HG03565 (cell line): ENCODE results near the gene SIX2.
"Not testable (repeated sequence)": the region's sequence is repeated elsewhere in the genome, so short reads cannot be mapped to it uniquely, and the experiment has no call there.

Experiments
- ATAC-seq: cut with Tn5 transposase; IDR thresholded peaks from one replicate; pipeline ENCODE4 v1.9.1; 2021; ENCODE audit warnings: mild to moderate bottlenecking, moderate library complexity; ENCODE audit not compliant: unreplicated experiment

SIX2 gene

DNA sequence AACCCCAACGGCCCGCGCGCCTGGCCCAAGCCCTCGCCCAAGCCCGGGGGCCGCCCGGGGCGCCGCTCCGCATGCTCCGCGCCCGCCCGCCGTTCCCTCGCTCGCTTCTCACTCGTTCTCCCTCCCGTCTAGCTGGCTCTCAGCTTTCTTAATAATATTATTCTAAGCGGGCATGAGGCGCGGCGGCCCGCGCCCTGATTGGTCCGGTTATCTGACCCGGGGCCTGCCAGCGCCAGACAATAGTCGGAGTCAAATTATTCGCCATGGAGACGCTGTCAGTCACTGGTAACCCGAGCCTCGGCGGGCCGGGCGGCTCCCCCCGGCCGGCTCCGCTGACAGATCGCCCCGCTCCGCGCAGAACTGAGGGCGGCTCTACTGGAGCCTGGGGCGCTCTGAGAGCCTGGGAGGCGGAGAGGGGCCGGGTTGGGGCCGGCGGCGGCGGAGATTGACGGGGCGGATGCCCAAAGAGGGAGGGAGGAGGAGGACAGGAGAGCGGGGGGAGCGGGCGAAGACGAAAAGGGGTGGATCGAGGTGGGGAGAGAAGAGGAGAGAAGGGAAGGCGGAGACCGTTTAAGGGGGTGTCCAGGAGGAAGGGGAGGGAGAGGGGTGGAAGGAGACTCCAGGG lies at the start of gene SIX2:
Gene SIX2, minus strand, starts transcription at position 150 of the 625 bp plus-strand sequence. CDS start 342 bp downstream, outside the sequence.
- ATAC-seq: no peak

DNA sequence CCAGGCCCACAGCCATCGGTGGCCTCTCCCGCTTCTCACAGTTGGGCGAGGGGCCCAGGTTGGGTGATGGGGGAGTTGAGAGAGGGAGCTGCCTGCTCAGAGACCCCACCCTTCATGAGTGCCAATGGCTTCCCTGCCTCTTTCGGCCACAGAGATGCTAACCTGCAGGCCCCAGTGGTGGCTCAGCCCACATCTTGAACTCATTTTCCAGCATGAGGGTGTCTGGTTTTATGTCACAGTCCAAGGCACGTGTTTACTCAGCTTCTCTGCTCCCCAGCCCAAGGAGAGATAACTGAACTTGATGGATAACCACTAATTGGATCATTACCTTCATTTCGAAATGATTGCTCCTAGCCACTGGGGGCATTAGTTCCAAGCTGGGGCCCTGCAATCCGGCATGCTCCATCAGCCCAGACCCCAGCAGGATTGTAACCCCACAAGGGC lies 45.9 kb upstream of the SIX2 start:
- ATAC-seq: no peak

DNA sequence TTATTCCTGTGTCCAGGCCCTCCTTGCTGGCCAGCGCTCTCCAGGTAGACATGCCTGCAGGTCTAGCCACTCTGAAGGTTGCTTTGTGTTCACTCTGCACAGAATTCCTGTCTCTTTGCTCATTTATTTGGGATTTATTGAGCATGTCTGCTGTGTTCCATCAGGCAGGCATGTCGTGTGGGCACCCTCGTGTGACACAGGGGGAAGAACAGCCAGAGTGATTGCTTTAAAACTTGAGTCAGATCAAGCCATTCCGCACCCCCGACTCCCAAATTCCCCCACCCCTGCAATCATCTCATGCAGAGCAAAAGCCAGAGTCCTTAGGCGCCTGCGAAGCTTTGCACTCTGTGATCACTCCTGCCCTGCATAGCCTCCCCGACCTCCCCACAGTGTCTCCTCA lies 44.7 kb upstream of the SIX2 start:
- no peak for ATAC-seq

GRCh38 chr2:45052388-45052928 lies 43.2 kb upstream of the SIX2 start:
- no peak for ATAC-seq

DNA sequence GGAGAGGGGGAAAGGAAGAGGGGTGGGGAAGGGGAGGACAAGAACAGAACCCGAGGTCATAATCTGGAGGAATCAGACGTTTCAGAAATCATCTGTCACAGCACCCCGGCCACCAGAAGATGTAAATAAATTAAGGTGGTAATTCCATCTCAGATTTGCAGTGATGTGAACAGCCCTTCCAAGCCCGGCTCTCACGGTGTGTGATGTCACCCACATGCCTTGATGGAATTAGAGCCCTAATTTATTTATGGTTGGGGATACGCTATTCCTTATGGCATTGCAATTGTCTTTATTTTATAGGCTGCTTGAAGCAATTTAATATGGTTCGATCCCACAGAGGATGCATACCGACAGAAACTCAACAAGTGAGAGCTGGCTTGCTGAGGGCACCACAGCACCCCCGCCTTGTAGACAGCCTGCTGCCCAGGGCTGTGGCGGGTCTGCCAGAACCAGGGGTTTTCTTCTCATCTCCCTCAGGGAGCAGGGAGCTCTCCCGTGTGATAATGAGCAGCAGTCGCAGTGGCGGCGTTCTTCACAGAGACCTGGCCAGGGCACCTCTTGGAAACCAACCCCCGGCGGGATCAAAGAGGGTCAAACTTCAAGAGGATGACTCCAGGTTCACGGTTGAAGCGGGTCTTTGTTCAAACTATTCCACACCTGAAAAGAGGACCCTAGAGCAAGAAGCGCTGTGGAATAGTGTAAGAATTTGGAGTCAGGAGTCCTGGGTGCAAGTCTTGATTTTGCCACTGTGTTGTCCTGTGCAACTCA lies 40.5 kb upstream of the SIX2 start:
- no peak for ATAC-seq

DNA sequence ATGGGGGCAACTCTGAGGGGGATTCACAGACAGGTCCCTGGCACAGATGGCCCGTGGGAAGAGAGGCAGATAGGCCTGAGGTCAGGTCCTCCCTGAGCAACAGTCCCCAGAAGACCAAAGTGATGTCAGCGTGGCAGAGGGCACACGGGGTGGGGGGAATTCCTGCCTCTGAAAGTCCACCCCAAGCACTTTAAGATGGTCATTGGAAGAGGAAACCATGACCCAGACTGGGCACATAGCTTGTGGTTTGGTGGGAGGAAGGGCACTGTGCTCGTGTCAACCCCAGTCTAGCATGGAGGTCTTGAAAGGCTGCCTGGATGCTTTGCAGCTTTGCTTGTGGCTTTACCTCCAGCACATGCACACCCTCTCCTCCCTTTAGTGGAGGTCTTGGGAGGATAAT lies 38.0 kb upstream of the SIX2 start:
- ATAC-seq: no peak

DNA sequence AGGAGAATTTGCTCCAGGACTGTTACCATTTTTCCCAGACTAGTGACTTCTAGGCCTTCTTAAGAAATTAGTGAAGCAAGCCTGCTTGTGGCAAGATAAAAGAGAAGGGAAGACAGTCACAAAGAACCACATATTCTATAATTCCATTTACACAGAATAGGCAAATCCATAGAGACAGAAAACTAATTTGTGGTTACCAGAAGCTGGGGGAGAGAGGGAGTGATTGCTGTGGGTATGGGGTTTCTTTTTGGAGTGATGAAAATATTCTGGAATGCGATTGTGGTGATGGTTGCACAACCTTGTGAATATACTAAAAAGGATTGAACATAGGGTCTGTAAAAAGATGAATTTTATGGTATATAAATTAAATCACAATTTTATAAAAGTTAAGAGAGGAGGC lies 37.5 kb upstream of the SIX2 start:
- no peak for ATAC-seq

GRCh38 chr2:45045706-45046105 lies 36.5 kb upstream of the SIX2 start:
- no peak for ATAC-seq

GRCh38 chr2:45044916-45045315 lies 35.7 kb upstream of the SIX2 start:
- ATAC-seq: no peak

DNA sequence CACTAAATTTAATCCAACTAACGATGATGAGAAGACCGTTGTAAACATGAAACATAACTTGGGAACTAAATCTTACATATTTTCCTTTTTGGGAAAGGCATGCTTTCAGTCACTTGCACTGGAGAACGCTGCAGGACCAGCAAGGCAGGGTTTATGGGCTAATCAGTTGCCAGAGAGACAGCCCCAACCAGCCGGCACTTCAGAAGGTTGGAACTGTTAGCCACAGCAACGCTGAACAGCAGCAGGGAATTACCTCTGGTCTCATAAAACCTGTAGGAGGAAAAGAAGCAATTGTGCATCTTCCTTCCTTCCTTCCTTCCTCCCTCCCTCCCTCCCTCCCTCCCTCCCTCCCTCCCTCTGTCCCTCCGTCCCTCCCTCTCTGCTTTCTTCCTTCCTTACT lies 33.9 kb upstream of the SIX2 start:
- no peak for ATAC-seq

DNA sequence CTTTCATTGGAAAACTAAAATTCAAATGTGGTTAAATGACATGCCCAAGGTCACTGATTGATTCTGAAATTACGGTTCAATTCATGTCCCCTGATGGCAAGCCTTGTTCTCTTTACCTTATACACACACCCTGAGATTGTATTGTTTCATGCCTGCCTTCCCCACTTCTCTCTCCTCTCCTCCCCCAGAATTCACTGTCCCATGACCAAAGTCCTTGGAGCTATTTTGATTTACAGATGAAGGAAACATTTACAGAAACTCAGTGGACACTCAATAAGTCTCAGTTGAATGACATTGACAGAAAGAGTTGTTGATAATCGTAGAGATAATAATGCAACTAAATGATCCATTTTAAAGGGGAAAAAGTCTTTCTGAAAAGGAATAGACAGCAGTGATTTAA lies 33.1 kb upstream of the SIX2 start:
- no peak for ATAC-seq

DNA sequence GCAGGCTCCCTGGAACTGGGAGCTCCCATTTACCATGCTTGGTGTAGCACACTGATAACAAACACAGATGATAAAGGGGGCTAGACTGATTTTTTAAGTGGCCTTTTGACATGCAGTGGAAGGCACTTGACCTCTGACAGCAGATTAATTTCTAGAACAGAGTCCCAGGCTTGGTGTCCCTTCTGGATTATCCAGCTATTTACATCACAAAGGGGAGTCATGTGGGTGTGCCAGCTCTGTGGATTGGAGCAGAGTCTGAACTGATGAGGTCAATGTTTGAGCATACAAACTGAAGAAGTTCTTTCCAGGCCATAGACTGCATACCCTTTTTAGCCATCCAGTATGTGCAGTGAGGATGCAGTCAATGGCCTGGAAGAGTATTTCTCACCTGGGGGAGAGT lies 31.5 kb upstream of the SIX2 start:
- ATAC-seq: no peak

DNA sequence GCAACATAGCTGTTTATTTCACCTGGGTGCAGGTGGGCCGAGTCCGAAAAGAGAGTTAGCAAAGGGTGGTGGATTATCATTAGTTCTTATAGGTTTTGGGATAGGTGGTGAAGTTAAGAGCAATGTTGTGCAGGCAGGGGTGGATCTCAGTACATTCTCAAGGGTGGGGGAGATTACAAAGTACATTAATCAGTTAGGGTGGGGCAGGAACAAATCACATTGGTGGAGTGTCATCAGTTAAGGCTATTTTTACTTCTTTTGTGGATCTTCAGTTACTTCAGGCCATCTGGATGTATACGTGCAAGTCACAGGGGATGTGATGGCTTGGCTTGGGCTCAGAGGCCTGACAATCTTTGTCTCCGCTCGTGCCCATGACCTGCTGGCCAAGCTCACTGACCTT lies 30.6 kb upstream of the SIX2 start:
- ATAC-seq: not testable (repeated sequence)

DNA sequence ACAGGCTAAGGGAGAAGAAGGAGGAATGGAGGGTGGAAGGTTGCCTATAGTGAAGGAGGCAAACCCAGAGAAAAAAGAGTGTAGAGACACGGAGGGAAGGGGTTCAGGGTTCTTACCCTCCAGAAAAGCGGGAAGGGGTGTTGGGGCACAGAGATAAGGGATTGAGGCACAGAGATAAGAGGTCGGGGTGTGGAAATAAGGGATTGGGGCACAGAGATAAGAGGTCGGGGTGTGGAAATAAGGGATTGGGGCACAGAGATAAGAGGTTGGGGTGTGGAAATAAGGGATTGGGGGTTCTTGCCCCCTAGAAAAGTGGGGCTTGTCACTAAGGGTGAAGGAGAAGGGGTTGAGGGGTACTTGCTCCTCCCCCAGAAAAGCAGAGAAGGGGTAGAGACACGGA lies 29.6 kb upstream of the SIX2 start:
- not testable (repeated sequence) for ATAC-seq

DNA sequence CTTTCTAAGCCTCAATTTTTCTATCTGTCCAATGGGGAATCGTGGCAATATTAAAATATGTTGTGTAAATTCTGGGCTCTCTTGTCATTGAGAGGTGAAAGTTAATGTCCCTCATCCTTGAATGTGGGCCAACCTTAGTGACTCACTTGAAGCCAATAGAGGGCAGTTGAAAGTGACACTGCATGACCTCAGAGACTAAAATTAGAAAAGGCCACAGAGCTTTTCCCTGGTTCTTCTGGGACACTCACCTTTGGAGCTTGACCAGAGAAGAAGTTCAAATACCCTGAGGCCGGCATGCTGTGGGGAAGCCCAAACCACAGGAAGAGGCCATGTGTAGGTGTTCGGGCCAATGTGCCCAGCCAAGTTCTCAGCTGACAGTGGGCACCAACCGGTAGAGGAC lies 24.1 kb upstream of the SIX2 start:
- no peak for ATAC-seq

DNA sequence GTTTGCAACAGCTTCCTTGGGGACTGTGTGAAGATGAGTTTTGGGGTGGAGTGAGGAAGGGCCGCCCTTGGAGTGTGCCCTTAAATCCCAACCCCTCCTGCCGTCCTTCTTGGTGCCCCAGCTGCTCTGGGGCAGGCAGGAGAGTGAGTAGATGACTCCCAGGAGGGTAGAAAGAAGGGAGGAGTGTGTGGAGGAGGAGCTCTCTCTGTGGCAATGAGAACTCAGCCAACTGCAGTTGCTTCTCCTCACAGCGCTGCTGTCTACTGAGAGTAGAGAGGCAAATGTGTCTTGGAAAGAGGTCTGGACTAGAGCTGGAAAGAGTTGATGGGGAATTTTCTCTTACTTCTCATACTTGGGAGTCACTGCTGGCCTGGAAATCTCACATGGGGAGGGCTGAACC lies 21.8 kb upstream of the SIX2 start:
- no peak for ATAC-seq

DNA sequence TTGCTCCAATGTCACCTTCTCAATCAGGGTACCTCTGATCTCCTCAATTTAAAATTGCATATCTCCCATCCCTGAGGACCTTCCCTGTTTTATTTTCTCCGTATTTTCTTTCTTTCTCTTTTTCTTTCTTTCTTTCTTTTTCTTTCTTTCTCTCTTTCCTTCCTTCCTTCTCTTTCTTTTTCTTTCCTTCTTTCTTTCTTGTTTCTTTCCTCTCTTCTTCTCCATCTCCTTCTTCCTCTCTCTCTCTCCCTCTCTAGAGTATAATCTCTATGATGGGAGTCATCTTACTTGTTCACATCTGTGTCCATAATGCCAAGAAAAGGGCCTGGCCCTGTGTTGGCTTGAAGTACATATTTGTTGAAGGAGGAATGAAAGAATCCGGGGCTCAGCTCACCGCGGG lies 21.3 kb upstream of the SIX2 start:
- ATAC-seq: no peak

DNA sequence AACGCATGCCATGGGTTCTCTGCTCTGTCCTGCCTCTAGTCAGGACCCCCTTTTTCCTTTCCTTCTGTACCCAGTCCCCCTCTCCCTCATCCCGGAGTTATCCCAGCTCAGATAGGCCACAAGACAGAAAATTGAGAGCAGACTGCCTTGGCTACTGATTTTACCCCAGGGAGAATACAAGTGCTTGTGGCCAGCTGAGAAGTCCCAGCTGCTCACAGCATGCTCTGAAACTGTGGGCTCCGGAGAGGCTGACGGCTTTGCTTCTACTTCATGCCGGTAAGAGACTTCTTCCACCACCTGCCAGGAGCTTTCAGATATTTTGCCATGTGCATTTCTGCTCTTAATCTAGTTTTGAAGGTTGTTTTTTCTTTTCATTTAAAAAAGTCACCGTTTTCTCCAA lies 20.0 kb upstream of the SIX2 start:
- ATAC-seq: no peak

- ATAC-seq: no peak
Observed at GRCh38 chr2:45028276-45028675, 19.0 kb upstream of the SIX2 start.

GRCh38 chr2:45026924-45027450 lies 17.7 kb upstream of the SIX2 start:
- no peak for ATAC-seq

GRCh38 chr2:45024600-45025291 lies 15.5 kb upstream of the SIX2 start:
- ATAC-seq: no peak

DNA sequence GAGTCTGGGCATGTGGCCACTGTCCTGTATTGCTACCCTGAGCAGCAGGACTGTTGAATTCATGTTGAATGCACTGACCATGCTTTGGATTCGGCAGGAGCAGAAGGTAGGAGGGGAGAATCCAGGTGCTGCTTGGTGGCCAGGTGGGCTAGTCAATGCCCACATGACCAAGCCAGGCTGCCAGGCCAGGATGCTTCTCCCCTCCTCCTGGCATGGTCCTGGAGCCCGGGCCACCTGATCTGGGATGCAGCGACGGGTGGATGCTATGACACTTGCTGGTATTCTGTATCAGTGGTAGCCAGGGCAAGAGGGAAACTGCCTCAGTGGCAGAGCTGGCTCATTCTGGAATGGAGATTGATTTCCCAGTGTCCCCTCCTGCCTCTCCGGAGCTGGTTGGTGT lies 14.8 kb upstream of the SIX2 start:
- no peak for ATAC-seq
